Kidney (tissue), 14 donors: ENCODE results near the gene KIF15. TPM values are rescaled to one million over a fixed set of nuclear protein-coding genes. Genes with fewer than 3 reads are reported as not detected.

Source experiments
- DNase-seq, 5 donors: peaks; one replicate each; pipeline ENCODE4 v3.0.0-alpha.2; 2013 to 2020
- FAIRE-seq: peaks from 2 replicates; lab custom pipeline; 2012; peaks lifted over from hg19 to GRCh38; lab: Jason Lieb, UNC
- H3K27ac ChIP-seq, 2 donors: one replicate each; pipeline ENCODE4 v1.7.0; 2013; ENCODE audit warnings: low read depth in 2 of 2, low read length in 2 of 2, inconsistent platforms in 1 of 2
- H3K27me3 ChIP-seq: one replicate; pipeline ENCODE4 v1.7.1; 2013; ENCODE audit warnings: low read length, inconsistent platforms; ENCODE audit not compliant: control insufficient read depth, insufficient read depth
- H3K36me3 ChIP-seq, 3 donors: one replicate each; pipeline versions ENCODE4 v1.7.0 to v1.7.1; 2013; ENCODE audit warnings: low read length in 3 of 3, control low read depth in 1 of 3, inconsistent platforms in 1 of 3; ENCODE audit not compliant: insufficient read depth in 3 of 3, control insufficient read depth in 2 of 3
- H3K4me1 ChIP-seq, 3 donors: one replicate each; pipeline versions ENCODE4 v1.7.0 to v1.7.1; 2013; ENCODE audit warnings: low read length in 3 of 3, inconsistent platforms in 1 of 3, low read depth in 1 of 3; ENCODE audit not compliant: control insufficient read depth in 2 of 3, insufficient read depth in 2 of 3
- H3K4me3 ChIP-seq, 3 donors: one replicate each; pipeline versions ENCODE4 v1.7.0 to v1.8.1; 2013; ENCODE audit warnings: low read length in 3 of 3, control low read depth in 1 of 3, inconsistent platforms in 1 of 3
- H3K9ac ChIP-seq, 3 donors: one replicate each; pipeline versions ENCODE4 v1.7.0 to v1.7.1; 2013; ENCODE audit warnings: low read length in 3 of 3, control low read depth in 1 of 3, inconsistent platforms in 1 of 3
- H3K9me3 ChIP-seq, 3 donors: one replicate each; pipeline versions ENCODE4 v1.7.0 to v1.7.1; 2013; ENCODE audit warnings: low read length in 3 of 3, control low read depth in 1 of 3, inconsistent platforms in 1 of 3; ENCODE audit not compliant: control insufficient read depth in 2 of 3, insufficient read depth in 1 of 3
- CTCF ChIP-seq: IDR thresholded peaks from 3 replicates; pipeline ENCODE4 v1.5.1; 2012; ENCODE audit warnings: mild to moderate bottlenecking, moderate library complexity, borderline replicate concordance; ENCODE audit not compliant: insufficient read depth; ENCODE audit errors: extremely low read depth
- intact Hi-C: fragments of 100-400 bp; cut with DNase I; formaldehyde crosslinking; loops from one replicate; pipeline ENCODE4 v1.11.1; 2022
- polyA plus RNA-seq: library from polyadenylated mRNA; stranded (reverse); fragments of 350-450 nt; fragmentation: Illumina TruSeq; extraction: RNeasy Lipid Tissue Mini Kit (QIAGEN cat#74804); gene quantifications from one replicate; pipeline ENCODE4 v1.2.3, GENCODE V29; 2014; ENCODE audit warnings: low read depth, low replicate concordance; ENCODE audit not compliant: insufficient read depth
- total RNA-seq: library from RNA; stranded (reverse); fragmentation: NEBNext Ultra II Directional; extraction: Animal tissue kit (Norgen Biotek cat#: 25700); gene quantifications from one replicate; pipeline ENCODE4 v1.2.1, GENCODE V29; 2021
- donor health status: control.
- donor health status: control.
- donor health status: control.
- donor health status: control.
- donor health status: control.
- donor health status: DM: yes; HTN: yes; CAD: no.
- donor health status: Normal renal cell carcinoma (clear cell type).

The KIF15 gene
- total and polyA plus RNA-seq, 2 donors from 2014 or later, result 0.32 to 0.72 TPM

- H3K4me3 ChIP-seq, result no peak overlapping the region
- H3K9me3 ChIP-seq, result peaks cover 0 to 3% (median 0%) of the 10 kb centered on the region in 3 donors
- DNase-seq (no peak), FAIRE-seq (no peak)
- H3K36me3 ChIP-seq, result no peaks in the 10 kb centered on the region
- TF ChIP-seq CTCF, result no peak
- H3K9ac ChIP-seq, result no peak overlapping the region
- H3K27me3 ChIP-seq, result no peaks in the 10 kb centered on the region
- intact Hi-C loops, result no loop called here
- no peak overlapping the region for H3K27ac ChIP-seq
- H3K4me1 ChIP-seq, result no peaks in the 10 kb centered on the region
Measured at GRCh38 chr3:44883213-44883955, 121.8 kb downstream of the KIF15 start.

- FAIRE-seq (no peak), DNase-seq (peak in 1 of 5 donors; percentile 14)
- Histone ChIP-seq H3K36me3 (no peaks in the 10 kb centered on the region), H3K4me3 (no peak overlapping the region), H3K27ac (no peak overlapping the region), H3K9me3 (peaks cover 0 to 3% (median 0%) of the 10 kb centered on the region in 3 donors), H3K4me1 (no peaks in the 10 kb centered on the region), H3K9ac (no peak overlapping the region), H3K27me3 (no peaks in the 10 kb centered on the region)
- intact Hi-C loops, result no loop called here
- no peak for TF ChIP-seq CTCF
Measured at GRCh38 chr3:44883999-44884431, 122.4 kb downstream of the KIF15 start.

- intact Hi-C loops, result no loop called here
- Histone ChIP-seq H3K4me3 (no peak overlapping the region), H3K9ac (no peak overlapping the region), H3K27ac (no peak overlapping the region), H3K4me1 (no peaks in the 10 kb centered on the region), H3K36me3 (no peaks in the 10 kb centered on the region), H3K27me3 (no peaks in the 10 kb centered on the region), H3K9me3 (peaks cover 0 to 3% (median 0%) of the 10 kb centered on the region in 3 donors)
- TF ChIP-seq CTCF, result no peak
- no peak for FAIRE-seq
- no peak for DNase-seq
Measured at GRCh38 chr3:44885618-44886017, 124.0 kb downstream of the KIF15 start.
